GM19023 (cell line): ENCODE results near the gene LRRC38.
"Not testable (repeated sequence)": the region's sequence is repeated elsewhere in the genome, so short reads cannot be mapped to it uniquely, and the experiment has no call there.

Source experiments
- ATAC-seq: cut with Tn5 transposase; IDR thresholded peaks from one replicate; pipeline ENCODE4 v1.9.1; 2021; ENCODE audit warnings: mild to moderate bottlenecking, moderate library complexity; ENCODE audit not compliant: unreplicated experiment

Gene LRRC38

DNA sequence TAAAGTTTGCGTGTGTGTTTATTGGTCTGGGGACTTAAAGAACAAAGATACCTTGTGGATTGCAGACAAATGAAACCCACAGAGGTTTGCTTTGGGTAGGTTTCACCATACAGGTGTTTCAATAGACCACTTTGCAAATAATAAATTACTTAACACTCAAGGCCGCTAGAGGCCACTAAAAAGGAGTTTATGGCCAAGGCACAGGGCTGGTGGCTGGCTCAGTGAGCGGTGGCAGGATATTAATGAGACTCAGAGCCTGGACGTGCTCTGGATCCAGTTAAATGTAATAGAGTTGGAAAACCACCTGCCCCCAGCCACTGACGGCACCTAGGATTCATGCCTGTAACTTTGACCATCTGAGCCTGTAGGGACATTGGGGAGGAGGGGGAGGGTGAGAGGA lies 44.5 kb downstream of the LRRC38 start:
- no peak for ATAC-seq

DNA sequence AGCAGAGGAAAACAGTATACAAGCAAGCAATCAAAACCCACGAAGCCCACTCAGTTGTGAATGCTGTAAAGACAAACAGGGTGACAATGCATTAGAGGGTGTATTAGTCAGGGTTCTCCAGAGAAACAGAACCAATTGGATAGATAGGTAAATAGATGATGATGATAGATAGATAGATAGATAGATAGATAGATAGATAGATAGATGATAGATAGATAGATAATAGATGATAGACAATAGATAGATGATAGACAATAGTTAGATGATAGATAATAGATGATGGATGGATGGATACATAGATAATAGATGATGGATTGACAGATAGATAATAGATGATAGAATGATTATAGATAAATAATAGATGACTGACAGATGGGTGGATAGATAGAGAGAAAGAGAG lies 48.3 kb downstream of the LRRC38 start:
- ATAC-seq, result no peak

DNA sequence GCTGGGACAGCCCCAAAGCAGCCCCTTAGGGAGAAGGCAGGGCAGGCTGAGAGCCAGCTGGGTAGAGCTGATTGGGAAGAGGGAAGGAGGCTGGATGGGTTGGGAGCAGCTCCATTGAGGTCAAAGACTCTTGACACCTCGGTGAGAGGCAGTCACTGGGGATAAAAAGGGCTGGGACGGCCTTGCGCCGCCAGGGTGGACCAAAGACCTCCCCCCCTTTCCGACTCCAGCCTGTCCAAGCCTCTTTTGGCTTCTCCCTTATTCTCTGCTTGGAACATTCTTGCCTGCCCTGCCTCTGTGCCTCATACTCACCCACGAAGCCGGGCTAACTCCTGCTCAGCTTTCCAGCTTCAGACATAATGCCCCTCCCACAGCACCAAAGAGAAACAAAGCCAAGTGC lies 51.1 kb downstream of the LRRC38 start:
- no peak for ATAC-seq

DNA sequence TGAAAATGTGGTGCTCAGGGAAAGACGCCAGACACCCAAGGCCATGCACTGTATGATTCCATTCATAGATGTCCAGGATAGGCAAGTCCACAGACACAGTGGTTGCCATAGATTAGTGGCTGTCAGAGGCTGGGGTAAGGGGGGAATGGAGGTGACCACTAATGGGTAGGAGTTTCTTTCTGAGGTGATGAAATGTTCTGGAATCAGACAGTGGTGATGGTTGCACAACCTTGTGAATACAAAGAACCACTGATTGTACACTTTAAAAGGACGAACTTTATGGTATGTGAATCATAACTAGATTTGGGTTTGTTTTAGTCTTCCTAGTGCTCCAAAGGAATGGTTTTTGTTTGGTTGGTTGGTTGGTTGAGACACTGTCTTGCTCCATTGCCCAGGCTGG lies 51.8 kb downstream of the LRRC38 start:
- no peak for ATAC-seq

DNA sequence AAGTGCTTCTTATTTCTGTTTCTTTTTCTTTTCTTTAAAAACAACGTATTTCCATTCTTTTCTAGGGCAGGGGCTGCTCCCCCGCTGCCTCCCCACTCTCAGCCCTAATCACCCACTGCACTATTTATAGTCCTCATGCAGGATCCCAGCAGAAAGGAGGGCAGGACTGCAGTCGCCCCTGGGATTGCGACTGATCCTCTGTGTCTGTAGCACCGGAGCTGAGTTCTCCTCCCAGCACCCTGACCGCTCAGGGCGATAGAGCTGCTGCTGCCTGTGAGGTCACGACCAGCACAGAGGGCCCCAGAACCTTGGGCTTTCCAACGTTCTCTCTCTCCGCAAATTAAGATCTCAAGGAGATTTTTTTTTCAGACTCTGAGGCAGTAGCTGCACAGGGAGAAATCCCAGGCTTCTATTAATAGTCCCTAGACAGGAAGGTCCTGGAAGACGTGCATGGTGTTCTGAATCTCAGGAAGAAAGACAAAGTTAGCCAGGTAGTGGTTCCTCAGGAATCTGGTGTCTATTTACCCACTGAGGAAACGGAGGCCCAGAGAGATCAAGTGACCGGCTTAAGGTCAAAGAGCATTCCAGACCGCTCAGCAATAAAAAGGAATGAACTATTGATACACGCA lies 56.8 kb downstream of the LRRC38 start:
- no peak for ATAC-seq

DNA sequence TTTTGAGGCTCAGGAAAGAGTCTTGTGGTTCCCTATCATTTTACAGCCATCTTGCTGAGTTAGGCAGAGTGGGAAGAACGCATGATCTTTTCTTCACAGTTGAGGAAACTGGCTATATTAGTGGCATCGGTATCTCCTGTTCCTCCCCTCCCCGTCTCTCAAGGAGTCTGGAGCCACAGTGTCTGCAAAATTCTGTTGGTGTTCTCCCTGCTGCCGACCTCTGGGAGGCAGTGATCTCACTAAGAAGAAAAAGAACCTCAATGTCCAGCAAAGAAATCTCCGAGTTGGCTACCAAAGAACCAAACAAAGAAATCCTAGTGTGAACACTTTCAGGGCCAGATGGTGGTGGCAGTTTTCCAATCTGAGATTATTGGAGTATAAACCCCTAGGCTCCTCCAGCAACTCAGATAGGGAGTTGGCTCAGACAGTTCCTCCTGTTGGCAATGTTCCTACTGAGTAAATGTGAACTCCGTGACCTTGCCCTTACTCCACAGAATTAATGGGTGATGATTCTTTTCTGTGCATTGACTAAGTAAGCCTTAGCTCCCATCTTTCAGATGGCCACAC lies 62.3 kb downstream of the LRRC38 start:
- no peak for ATAC-seq

DNA sequence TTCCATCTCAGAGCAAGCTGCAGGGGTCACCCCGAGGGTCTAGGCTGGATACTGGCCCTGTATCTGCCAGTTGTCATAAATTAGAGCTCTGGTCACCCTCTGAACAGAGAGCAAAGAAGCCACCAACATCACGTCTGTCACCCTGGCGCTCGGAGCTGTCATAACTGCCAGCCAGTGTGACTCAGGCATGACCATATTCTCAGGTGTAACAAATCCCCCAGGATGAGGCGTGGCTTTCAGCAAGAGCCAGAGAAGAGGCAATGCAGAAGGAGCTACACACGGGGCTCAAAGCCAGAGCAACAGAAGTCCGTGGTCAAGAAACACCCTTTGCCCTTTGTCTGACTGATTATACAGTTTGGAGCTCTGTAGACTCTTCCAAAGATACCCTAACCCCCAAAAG lies 63.6 kb downstream of the LRRC38 start:
- ATAC-seq, result no peak

GRCh38 chr1:13443335-13443979 lies 70.3 kb downstream of the LRRC38 start:
- no peak for ATAC-seq

- not testable (repeated sequence) for ATAC-seq
These were observed 74.6 kb downstream of the LRRC38 start for GRCh38 chr1:13439104-13439783.

GRCh38 chr1:13435458-13435857 lies 78.3 kb downstream of the LRRC38 start:
- no peak for ATAC-seq

GRCh38 chr1:13433694-13434358 lies 80.0 kb downstream of the LRRC38 start:
- not testable (repeated sequence) for ATAC-seq

DNA sequence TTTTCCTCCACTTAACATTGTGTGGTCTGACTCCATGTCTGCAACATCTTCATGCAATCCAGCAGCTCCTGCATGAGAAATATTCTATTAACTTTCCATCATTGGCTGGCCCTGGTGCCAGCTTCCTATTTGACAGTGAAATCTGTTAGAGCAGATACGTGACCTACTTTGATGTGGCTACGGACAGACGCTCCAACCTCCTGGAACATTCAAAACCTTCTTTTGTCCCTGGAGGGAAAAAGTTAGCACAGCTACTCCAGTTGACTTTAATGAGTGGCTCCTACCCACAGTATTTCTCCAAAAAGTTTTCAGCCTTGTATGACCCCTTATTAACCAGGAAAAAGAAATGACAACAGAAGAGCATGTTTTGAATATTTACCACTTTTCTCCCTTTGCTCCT lies 81.6 kb downstream of the LRRC38 start:
- ATAC-seq, result no peak

- ATAC-seq, result no peak
These were observed 83.3 kb downstream of the LRRC38 start for GRCh38 chr1:13430495-13430894.
